GM18907 (cell line): ENCODE measurements around the gene NGDN.
"Not testable (repeated sequence)": the region's sequence is repeated elsewhere in the genome, so short reads cannot be mapped to it uniquely, and the experiment has no call there.

Experiments
- ATAC-seq: cut with Tn5 transposase; IDR thresholded peaks from one replicate; pipeline ENCODE4 v1.9.1; 2021; ENCODE audit warnings: mild to moderate bottlenecking, moderate library complexity; ENCODE audit not compliant: unreplicated experiment

The NGDN gene

GRCh38 chr14:23438101-23438971 lies 31.2 kb upstream of the NGDN start:
- no peak for ATAC-seq

- no peak for ATAC-seq
Observed at GRCh38 chr14:23439107-23439835, 30.2 kb upstream of the NGDN start.

- ATAC-seq, result no peak
Observed at GRCh38 chr14:23441076-23441475, 28.4 kb upstream of the NGDN start.

GRCh38 chr14:23442721-23443356 lies 26.7 kb upstream of the NGDN start:
- ATAC-seq, result no peak

- no peak for ATAC-seq
Observed at GRCh38 chr14:23443411-23443812, 26.1 kb upstream of the NGDN start.

GRCh38 chr14:23443881-23444280 lies 25.6 kb upstream of the NGDN start:
- ATAC-seq, result no peak

- no peak for ATAC-seq
Observed at GRCh38 chr14:23444314-23444713, 25.2 kb upstream of the NGDN start.

GRCh38 chr14:23445773-23446172 lies 23.7 kb upstream of the NGDN start:
- ATAC-seq, result no peak

- no peak for ATAC-seq
Observed at GRCh38 chr14:23446291-23446851, 23.1 kb upstream of the NGDN start.

GRCh38 chr14:23447361-23448350 lies 21.8 kb upstream of the NGDN start:
- ATAC-seq, result no peak

GRCh38 chr14:23449314-23449713 lies 20.2 kb upstream of the NGDN start:
- ATAC-seq, result no peak

- no peak for ATAC-seq
Observed at GRCh38 chr14:23450379-23450778, 19.1 kb upstream of the NGDN start.

GRCh38 chr14:23452237-23452636 lies 17.3 kb upstream of the NGDN start:
- no peak for ATAC-seq

- ATAC-seq, result no peak
Observed at GRCh38 chr14:23454445-23454856, 15.1 kb upstream of the NGDN start.

- ATAC-seq, result not testable (repeated sequence)
Observed at GRCh38 chr14:23456883-23457586, 12.5 kb upstream of the NGDN start.

- ATAC-seq, result no peak
Observed at GRCh38 chr14:23457587-23458445, 11.7 kb upstream of the NGDN start.

- ATAC-seq, result no peak
Observed at GRCh38 chr14:23460960-23461359, 8.5 kb upstream of the NGDN start.

- ATAC-seq, result no peak
Observed at GRCh38 chr14:23464700-23465099, 4.8 kb upstream of the NGDN start.

GRCh38 chr14:23465261-23465660 lies 4.2 kb upstream of the NGDN start:
- no peak for ATAC-seq
